GM21360 (cell line): ENCODE results near the gene NUAK1.
"Not testable (repeated sequence)": the region's sequence is repeated elsewhere in the genome, so short reads cannot be mapped to it uniquely, and the experiment has no call there.

Experiments
- ATAC-seq: cut with Tn5 transposase; IDR thresholded peaks from one replicate; pipeline ENCODE4 v1.9.1; 2021; ENCODE audit warnings: mild to moderate bottlenecking, moderate library complexity; ENCODE audit not compliant: unreplicated experiment

NUAK1 gene

DNA sequence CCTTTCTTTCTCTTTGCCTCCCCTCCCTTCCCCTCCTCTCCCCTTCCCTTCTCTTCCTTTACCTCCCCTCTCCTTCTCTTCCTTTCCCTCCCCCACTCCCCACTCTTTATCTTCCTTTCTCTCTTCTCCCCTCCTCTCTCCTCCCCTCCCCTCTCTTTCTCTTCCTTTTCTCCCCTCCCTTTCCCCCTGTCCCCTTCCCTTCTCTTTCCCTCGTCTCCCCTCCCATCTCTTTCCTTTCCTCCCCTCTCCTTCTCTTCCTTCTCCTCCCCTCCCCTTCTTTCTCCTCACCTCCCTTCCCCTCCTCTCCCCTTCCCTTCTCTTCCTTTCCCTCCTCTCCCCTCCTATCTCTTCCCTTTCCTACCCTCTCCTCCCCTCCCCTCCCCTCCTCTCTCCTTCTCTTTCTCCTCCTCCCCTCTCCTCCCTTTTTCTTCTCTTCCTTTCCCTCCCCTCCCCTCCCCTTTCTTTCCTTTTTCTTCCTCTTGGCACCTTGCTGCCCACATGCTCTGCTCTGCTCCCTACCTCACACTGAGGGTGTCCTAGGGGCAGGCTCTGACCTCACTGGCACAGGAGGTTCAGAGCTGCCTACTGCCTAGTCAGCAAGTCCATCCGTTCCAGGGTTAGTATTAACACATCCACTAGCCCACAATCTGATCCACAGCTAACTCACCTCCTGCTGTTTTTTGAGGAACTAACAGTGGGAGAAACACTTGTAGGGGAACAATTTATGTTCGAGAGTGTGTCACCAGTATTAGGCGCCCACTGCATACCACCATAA lies 101.0 kb downstream of the NUAK1 start:
- ATAC-seq, result no peak

DNA sequence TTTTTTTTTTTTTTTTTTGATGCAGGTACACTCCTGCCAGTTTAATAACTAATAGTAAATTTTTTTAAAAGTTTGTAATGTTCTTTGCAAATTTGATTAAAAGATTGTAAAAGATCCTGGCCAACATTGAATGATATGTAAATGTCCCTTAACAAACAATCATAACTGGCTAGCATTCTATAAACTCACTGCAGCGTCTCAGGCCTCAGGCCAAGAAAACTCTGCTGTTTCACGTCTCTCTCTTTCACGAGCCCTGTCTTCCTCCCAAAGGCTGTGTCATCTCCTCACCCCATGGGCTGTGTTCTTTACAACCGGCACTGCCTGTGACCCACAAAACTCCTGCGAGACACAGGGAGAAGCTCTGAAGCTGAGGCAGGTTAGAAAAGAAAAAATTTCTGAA lies 103.3 kb downstream of the NUAK1 start:
- no peak for ATAC-seq

DNA sequence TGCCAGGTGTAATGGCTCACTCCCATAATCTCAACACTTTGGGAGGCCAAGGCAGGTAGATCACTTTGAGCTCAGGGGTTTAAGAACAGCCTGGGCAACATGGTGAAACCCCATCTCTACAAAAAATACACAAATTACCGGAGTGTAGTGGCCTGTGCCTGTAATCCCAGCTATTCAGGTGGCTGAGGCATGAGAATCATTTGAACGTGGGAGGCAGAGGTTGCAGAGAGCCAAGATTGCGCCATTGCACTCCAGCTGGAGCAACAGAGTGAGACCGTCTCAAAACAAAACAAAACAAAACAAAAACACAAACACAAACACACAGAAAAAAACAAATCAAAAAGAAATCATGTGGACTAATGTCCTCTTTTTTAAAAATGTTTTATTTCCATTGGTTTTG lies 104.4 kb downstream of the NUAK1 start:
- ATAC-seq, result no peak

DNA sequence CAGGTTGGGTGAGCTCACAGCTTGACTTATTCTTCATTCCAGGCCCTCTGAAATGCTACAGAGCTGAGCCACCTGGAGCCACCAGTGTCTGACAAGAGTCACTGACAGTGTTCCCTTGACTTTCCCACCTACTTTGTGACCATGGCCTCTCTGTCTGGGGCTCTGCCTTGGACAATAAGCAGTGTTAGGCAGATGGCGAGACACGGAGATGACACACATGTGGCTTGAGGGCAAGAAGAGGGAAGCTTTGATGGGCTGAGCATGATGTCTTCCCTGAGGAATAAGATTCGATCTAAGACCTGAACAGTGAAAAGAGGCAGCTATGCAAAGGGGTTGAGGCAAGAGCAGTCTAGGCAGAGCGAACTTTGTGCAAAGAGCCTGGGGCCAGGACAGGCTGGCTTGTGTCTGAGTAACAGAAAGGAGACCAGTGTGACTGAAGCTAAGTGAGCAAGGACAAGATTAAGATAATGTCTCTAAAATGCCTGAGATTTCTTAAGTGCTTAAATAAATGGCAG lies 105.5 kb downstream of the NUAK1 start:
- no peak for ATAC-seq

DNA sequence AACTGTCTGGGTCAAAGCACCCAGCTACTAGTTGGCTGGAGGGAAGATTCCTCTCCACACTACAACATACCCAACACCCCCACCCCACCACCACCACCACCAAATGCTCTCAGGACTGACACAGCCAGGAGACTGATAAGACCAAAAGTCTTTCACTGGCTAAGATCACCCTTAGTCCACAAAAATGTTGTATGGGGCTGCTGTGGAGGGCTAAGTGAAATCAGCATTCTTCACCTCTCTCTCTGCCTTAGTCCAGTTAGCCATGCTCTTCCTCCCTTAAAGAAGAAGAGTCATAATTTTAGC lies 106.2 kb downstream of the NUAK1 start:
- ATAC-seq, result no peak

DNA sequence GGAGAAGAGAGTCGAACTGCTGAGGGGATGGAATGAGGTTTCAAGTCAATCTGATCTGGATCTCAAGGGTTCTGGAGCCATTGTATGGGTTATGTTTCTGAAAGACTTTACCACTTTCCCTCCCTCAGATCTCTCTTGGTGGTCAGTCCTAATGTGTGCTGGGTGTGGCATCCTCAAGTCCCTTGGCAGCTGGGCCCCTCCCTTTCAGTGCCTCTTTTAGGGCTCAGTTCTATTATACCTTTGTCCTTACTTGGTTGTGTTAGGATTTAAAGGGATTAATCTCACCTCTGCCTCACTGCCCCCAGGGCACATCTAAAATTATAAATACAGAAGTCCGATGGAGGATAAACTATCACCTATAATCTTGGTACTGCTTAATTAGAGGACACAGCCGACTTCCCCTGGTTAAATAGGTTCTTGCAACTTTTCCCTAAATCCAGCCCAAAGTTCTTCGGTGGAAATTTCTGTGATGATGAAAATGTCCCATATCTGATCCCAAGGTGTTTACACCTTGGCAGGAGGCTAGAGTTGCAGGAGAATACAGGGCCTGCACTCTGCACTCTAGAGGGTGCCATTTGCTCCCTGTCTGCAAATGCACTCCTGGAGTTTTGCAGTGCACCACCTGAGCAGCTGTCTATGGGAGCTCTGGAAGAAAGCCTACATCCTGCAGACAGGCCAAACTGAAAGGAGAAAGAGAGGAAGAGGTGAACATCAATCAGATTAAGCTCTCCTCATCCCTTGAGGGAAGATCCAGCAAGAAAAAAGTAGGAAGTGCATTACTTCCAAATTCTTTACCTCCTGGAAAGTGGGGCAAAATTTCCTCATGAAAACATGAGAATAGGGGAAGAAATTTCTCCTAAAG lies 106.8 kb downstream of the NUAK1 start:
- ATAC-seq, result no peak

DNA sequence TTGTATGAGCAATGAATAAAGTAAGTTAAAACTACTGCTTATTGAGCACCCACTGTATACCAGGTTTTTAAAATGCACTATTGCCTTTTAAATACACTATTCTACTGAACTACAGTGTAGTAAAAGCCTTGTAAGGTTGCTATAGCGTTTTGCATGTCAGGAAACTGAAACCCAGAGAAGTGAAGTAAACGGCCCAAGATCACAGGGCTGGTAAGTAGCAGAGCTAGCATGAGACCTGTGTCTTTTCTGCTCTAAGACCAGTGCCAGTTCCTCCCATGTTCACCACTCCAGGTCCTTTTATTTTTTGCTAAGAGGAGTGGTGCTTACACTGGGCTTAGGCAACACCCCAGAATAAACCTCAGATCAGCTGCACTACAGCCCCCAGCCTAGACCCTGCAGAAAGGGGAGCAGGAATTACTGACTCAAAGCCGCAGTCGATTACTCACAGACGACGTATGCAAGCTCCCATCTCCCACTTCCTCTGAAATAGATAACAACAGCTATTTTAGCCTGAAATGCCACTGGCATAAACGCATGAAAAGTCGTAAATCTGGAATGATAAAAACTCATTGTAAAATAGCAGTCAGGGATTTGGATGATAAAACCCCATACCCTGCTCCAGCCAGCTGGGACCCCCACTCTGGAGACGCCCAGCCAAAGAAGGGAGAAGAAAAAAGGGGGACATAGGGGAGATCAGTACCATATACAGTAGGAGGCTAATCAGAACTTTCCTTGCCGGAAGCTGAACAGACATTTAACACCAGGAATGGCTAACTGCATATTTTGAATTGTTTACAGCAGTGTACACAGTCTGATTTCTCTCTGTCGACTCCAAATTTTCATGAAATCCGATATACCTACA lies 108.3 kb downstream of the NUAK1 start:
- ATAC-seq, result no peak

DNA sequence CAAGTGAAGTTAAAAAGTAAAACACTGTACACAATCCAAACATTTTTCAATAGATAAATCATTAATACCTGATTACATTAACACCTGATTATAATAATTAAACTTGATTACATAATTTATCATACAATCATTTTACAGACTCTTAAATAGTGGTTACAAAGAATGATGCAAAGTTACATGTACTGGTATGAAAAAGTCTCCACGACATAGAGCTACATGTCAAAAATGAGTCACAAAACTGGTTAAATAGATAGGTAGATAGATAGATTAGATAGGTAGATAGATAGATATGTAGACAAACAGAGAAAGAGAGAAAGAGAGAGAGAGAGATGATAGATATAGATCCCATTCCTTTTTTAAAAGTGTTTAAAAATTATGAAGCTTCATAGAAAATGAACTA lies 109.2 kb downstream of the NUAK1 start:
- ATAC-seq, result no peak

DNA sequence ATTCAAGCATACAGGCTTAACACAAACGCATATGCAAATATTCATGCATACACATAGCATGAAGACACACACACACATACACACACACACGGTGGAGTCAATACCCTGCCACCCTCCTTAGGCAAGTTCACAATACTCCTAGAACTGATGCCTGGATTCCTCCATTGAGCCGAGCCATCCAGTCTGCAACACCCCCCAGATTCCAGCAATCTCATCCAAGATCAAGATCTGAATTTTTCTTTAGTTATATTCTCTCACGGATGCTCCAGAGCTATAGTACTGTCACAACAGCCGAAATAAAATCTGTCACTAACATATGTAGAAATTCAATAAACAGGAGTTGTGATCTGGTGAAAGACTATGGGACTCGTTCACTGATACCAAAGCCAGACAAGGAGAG lies 110.8 kb downstream of the NUAK1 start:
- no peak for ATAC-seq

DNA sequence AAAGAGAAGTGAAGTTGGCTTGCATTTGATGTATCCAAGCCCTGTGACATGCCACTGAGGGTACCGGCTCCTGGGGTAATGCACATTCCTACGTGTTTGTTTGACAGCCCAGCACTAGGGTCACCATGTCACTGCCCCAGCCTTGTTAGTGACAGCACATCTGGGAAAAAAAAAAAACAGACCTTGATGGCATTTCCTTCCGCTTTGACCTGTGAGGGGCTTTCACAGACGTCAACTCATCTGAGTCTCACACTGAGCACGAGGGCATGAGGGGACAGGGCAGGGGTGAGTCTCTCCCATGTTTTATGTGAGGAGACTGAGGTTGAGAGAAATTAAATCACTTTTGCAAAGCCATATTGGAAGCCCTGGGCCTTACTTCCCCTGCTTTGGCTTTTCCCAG lies 111.5 kb downstream of the NUAK1 start:
- ATAC-seq, result no peak

DNA sequence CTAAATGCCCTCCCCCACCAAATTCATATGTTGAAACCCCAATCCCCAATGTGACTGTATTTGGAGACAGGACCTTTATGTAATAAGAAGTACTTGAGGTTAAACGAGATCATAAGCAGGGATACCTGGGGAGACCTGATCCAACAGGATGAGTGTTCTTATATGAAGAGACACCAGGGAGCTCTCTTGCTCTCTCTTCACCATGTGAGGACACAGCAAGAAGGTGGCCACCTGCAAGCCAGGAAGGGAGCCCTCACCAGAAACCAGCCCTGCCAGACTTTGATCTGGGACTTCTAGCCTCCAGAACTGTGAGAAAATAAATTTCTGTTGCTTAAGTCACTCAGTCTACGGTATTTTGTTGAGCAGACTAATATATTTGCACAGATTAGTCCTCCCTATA lies 113.6 kb downstream of the NUAK1 start:
- no peak for ATAC-seq

DNA sequence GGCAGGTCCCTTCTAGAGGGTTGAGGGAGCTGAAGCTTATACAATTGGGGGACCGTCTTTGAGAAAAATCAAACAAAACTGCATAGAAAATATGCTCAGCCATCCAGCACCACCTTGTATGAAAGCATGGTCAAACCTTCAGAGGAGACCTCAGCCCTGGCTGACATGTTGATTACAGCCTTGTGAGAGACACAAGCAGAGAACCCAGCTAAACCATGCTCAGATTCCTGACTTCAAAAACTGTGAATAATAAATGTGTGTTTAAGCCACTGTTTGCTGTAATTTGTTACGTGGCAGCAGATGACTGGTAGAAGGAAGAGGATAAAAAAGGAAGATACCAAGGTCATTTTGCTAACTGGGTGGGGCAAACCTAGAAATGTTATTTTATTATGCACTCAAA lies 115.7 kb downstream of the NUAK1 start:
- no peak for ATAC-seq

DNA sequence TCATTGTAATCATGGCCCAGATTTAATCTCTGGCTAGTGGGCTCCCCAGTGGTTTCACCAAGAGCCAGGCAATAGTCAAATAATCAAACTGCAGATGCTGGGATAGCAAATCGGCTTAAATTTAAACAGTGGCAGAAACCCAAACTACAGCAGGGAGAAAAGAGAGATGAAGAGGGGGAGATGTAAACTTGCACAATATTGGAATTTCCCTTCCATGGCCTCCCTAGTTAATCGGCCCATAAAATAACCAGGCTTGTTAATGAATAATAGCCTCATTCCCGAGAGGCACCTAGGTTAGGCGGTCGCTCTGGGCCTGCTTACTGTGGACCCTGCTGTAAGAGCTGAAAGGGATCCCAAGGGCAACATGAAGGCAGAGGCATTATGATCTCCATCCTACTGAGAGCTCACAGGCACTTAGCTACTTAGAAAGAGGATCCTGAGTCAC lies 116.2 kb downstream of the NUAK1 start:
- no peak for ATAC-seq

DNA sequence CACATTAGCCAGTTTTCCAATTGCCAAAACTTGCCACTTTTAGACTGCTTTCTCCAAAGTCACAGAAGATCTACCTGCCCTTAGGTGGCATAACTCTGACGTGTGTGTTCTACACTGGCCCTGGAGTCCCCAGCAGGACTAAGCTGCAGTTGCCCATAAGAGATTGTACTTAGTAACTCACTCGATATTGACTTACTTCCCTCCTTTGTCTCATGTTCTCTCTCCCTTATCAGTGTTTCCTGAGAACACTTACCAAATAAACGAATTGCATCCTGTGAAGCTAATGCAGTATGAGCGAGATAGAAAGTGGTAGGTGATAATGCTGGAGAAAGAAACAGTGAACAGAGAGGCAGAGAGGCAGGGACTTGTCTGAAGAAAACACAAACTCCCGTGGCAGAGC lies 117.2 kb downstream of the NUAK1 start:
- no peak for ATAC-seq

DNA sequence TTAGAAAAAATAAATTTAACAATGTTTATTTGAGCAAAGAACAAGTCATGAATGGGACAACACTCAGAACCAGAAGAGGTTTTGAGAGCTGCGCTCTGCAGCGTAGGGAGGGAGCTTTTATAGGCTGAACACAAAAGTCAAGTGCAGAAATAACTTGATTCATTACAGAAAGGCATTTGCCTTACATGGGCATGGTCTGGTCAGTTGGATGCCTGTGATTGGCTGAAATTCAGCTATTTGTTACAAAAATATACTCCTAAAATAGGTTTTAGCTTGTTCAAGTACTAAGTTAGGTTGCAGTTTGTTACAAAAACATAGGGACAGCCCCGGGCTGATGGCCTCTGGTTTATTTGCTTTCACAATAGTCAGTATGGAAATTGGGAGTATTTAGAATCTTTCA lies 118.0 kb downstream of the NUAK1 start:
- no peak for ATAC-seq

DNA sequence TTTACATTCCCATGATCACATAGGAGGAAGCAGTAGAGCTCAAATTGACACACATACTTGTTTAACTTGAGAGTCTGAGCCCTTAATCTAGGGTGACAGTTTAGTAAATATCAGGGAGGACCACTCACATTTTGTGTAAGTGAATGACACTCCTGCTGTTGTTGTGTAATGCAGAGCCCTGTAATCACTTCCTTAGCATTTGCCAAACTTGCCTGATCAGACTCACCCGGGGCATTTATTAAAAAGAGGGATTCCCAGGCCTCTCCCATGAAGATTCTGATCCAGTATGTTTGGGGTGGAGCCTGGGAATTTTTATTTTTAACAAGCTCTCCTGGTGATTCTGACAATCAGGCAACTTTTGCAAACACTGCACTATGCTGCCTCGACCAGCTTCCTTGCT lies 119.6 kb downstream of the NUAK1 start:
- no peak for ATAC-seq

DNA sequence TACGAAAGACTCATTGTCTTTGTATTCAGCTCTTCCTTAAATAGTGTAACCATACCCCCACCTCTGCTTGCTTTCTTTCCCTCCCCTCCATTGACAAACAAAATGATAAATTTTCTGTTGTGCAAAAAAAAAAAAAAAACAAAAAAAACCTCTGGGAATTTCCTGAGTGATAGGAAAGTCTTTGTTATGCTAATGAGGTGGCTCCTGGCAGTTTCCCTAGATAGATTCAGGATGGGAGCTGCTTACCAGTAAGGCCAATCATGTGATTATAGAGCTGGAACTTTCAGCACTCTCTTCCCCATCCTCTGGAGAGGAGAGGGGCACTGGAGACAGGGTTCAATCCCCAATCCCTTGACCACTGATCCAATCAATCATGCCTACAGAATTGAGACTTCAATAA lies 120.5 kb downstream of the NUAK1 start:
- ATAC-seq, result no peak

DNA sequence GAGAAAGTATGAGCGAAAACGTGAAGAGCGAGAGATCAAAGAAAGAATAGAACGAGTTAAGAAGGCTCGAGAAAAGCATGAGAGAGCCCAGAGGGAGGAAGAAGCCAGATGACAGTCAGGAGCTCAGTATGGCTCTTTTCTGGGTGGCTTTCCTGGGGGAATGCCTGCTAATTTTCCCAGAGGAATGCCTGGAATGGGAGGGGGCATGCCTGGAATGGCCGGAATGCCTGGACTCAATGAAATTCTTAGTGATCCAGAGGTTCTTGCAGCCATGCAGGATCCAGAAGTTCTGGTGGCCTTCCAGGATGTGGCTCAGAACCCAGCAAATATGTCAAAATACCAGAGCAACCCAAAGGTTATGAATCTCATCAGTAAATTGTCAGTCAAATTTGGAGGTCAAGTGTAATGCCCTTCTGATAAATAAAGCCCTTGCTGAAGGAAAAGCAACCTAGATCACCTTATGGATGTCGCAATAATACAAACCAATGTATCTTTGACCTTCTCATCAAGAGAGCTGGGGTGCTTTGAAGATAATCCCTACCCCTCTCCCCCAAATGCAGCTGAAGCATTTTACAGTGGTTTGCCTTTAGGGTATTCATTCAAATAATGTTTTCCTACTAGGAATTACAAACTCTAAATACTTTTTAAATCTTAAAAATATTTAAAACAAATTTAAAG lies 122.0 kb downstream of the NUAK1 start:
- not testable (repeated sequence) for ATAC-seq

DNA sequence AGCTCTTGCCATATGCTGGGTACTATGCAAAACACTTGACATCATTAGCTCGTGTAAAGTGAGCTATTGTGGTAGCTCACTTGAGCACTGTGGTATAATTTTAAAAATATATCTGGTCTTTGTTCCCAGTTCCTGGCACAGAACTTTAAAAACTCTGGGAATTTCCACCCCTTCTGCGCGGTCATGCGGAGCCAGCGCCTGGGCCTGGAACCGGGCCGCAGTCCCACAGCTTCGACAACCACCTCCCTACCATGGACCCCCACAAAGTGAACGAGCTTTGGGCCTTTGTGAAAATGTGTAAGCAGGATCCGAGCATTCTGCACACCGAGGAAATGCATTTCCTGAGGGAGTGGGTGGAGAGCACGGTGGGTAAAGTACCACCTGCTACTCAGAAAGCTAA lies 123.1 kb downstream of the NUAK1 start:
- no peak for ATAC-seq

DNA sequence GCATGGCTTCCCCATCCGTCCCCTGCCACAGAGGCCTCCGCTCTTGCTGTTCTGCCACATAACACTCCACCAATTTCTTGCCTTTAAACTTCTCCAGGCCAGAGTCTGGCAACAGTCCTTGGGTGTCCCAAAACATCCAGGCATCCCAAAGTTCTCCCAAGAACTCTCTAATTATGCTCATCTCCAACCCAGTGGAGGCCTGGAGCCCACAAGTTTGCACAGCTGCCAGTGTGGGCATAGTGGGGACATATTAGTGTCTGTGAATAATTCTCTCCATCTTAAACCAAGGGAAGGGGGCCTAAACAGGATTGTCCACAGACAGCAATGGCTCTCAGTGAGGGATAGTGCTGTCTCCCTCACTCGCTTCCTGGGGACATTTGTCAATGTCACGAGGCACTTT lies 124.8 kb downstream of the NUAK1 start:
- no peak for ATAC-seq
